HuH-7 (cell line): ENCODE measurements around the gene LLGL2.
A peak's percentile ranks its signal among the peaks of the same experiment; 100 is the strongest.
"Not testable (repeated sequence)": the region's sequence is repeated elsewhere in the genome, so short reads cannot be mapped to it uniquely, and the experiment has no call there.

Source experiments
- DNase-seq: peaks from one replicate; pipeline ENCODE4 v3.0.0; 2011; ENCODE audit warnings: low spot score

The LLGL2 gene

DNA sequence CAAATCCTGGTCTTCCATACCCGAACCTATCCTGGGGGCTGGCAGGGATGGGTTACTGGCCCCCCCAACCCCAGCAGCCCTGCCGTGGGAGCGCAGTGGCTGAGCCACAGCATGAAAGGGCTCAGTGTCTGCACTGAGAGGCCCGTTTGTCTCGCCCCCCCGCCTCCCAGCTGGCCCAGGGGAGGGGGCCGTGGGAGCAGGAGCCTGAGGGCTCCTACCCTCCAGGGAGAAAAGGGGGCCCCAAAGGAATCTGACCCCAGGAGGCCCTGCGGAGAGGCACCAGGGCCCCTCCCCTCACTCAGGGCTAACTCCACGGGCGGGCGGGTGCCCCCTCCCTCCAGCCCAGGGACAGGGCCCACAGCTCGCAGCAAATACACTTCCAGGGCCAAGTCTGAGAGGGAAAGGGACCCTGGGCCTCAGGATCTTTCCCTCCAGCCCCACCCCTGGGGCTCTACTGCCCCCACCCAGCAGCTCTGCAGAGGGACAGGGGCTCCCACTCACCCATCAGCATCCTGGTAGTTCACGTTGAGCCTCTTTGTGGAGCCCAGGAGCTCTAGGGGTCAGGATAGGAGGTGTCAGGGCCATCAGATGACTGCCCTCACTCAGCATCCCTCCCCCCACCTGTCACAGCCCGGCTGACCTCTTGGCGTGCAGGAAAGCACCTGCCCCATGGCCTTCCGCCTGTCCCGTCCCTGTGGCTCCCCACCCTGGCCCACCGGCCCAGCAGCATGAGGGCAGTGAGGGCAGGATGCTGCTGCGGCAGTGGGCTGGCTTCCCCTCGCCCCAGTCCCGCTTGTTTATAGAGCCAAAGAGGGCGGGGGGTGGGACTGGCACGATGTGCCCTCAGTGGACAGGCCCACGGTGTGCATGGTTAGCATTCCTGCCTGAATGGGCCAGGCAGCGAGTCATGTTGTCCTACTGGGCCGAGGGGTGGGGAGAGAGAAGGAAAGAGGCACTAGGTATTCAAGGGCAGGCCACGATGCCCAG, 17.5 kb upstream of the LLGL2 start:
- DNase-seq: no peak

DNA sequence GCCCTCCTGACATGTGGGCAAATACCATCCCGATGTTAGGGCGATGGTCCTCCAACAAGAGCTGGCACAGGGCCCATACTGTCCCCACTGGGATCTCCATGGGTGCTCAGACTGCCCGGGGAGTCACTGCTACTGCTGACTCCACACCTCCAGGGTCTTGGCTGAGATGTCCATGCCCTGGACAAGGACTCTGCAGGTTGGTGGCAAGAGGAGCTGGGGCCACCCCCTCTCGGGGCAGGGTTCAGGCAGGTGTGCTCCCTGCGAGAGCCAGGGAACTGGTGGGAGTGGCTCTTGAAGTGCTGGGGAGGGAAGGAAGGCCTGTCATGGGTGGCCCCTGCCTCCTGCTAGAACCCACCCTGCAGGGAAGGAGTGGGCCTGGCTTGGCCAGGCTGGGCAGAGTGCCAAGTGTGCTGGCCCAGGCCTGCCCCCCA, 16.6 kb upstream of the LLGL2 start:
- no peak for DNase-seq

DNA sequence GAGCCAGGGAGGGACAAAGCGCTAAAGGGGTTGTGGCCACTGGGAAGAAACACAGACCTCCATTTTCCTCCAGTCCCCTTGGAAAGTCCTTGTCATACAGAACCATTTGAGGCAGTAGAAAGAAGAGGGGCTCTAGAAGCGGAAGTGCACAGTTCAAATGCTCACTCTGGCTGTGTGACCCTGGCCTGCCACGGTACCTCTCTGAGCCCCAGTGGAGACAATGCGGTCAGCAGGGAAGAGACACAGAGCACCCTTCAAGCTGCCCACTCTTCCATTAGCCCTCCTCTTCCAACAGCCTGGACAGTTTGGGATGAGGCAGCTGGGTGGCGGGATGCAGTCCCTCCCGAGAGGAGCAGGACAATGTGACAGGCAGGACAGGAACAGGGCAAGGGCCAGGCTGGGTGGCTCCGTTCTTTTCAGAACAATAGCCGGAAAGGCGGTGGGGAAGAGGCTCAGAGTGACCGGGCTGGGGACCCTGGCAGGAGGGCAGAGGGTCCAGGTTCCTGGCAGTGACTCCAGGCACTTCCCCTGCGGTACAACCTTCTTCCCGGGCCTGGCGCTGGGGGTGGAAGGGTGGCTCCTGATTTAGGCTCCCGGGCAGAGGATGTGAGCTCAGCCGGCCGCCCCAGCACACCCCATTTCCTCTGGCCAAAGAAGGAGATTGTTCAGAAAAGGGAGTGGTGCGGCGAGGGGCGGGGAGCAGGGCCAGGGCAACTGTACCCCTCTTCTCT, 15.8 kb upstream of the LLGL2 start:
- DNase-seq: no peak

DNA sequence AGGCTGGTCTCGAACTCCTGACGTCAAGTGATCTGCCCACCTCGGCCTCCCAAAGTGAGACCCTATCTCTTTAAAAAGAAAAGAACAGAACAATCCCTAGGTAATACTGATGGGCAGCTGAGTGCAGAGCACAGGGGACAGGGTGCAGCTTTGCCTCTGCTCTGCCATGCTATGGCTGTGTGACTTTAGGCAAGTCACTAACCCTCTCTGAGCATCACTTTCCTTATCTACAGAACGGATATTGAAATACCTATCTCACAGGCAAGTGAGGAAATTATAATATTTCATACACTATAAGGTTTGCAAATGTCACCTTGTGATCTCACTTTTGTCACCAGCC, 14.3 kb upstream of the LLGL2 start:
- no peak for DNase-seq

DNA sequence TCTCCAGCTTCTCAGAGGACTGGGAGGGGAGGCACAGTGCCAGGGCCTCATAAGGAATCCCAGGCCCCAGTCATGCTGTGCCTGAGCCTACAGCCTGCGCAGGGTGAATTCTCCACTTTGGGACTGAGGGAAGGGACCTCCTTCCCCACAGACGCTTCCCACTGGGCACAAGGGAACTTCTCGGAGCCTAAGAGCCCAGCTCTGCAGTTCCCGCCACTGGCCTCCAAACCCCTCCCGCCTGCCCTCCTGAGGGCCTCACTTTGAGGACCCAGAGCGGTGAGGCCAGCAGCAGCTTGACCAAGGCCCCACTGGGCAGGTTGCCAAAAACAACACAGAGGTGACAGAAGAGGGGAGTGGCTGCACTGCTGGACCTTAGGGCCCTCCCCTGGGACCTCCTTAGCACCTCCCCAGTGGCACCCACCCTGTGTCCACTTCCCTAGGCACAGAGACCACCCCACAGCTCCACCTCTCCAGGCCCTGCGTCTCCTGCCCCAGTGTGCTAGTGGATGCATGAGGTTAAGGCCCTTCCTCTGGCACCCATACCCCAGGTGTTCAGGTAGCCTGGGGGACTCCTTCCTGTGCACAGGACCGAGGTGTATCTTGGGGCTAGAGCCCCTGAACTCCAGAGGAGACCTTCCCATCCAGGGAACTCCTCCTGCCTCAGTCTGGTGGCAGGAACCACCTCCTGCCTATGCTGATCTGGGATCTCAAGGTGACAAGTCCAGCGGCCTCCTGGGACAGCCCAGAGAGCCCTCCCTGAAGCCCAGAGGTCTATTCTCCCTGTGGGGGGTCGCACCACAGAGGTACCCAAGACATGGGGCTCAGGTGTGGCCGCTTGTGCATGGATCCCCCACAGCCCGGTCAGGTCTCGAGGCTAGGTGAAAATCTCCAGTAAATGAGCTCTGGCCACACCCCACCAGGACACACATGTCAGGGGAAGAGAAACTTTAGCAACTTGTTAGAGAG, 13.6 kb upstream of the LLGL2 start:
- DNase-seq: peak; percentile 90

DNA sequence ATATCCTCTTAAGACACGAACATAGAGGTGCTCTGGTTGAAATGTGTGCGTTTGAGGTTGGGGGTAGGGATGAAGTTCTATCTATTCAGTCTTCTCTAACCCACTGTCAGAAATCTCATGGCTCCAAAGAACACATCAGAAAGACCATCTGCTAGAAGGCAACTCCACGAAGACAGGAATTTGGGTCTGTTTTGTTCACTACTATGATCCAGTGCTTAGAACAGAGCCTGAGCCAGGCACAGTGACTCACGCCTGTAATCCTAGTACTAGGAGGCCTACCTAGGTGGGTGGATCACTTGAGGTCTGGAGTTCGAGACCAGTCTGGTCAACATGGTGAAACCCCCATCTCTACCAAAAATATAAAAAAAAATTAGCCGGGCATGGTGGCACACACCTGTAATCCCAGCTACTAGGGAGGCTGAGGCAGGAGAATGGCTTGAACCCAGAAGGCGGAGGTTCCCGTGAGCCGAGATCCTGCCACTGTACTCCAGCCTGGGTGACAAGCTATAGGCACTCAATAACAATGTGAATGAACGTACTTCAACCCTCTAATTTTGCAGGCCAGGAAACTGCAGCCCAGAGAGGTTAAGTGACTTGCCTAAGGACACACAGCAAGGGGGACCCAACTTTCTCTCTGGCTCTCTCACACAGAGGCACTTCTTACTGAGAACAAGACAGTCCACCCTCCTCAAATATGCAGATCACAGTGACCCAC, 12.4 kb upstream of the LLGL2 start:
- no peak for DNase-seq

DNA sequence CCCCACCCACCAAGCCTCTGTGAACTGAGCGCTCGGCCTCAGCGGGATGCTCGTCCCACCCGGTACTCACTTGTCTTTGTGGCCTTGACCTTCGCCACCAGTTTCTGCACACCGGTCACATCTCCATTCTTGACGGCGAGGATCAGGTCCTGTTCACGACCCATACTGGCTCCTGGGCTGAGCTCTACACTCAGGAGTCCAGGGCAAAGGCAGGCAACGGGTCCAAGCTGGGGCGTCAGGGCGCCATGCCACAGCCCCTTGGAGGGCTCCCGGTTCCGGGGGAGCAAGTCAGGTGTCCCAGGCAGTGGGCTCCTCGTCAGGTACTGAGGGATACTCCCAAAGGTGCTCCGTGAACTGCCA, 11.9 kb upstream of the LLGL2 start:
- no peak for DNase-seq

DNA sequence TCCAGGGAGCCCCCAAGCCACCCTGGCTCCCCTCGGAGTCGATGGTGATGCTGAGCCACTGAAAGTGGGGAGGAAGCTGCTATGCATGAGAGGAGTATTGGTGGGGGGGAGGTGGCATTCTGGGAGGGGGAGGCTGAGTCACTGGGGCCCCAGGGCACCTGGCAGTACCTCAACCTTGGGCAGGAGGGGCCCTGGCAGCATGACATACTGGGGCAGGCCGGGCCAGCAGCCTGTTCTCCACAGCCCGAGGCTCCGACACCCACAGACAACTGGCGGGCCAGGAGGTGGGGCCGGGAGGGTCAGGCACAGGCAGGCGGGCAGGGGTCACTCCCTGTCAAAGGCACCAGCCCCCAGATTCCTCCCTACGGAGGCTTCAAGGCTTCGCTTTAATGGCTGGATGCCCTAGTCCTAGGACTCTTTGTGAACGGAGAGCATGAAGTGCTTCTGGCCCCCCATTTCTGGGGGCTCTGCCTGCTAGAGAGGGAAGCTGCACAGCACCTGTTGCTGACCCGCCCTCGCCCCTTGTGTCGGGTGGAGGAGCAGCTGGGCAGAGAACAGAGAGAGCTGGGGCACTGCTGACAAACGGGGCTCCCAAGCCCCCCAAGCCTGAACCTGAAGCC, 11.1 kb upstream of the LLGL2 start:
- no peak for DNase-seq

DNA sequence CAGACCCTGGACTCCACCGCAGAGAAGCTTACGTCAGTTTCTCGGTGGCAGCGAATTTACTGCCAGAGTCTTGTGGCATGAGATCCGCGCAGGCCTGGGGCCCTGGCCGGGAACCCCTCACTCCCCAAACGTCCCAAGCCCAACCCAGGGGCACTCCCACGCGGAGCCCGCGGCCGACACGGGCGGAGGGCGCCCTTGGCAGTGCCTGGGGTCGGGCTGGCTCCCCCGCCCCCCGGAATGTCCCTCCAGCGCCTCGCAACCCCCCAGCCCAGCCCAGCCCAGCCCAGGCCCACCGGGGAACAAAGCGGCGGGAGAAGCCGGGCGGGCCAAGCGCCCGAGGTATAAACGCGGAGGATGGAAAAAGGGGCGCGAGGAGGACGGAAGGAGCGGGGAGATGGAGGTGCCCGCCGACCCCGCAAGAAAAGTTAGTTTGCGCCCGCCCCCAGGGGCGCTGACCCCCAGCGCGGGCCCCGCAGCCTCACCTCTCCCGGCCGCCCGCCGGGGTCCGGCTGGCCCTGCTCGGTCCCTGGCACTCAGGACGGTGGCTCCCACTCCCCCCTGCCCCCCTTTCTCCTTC, 10.5 kb upstream of the LLGL2 start:
- no peak for DNase-seq

DNA sequence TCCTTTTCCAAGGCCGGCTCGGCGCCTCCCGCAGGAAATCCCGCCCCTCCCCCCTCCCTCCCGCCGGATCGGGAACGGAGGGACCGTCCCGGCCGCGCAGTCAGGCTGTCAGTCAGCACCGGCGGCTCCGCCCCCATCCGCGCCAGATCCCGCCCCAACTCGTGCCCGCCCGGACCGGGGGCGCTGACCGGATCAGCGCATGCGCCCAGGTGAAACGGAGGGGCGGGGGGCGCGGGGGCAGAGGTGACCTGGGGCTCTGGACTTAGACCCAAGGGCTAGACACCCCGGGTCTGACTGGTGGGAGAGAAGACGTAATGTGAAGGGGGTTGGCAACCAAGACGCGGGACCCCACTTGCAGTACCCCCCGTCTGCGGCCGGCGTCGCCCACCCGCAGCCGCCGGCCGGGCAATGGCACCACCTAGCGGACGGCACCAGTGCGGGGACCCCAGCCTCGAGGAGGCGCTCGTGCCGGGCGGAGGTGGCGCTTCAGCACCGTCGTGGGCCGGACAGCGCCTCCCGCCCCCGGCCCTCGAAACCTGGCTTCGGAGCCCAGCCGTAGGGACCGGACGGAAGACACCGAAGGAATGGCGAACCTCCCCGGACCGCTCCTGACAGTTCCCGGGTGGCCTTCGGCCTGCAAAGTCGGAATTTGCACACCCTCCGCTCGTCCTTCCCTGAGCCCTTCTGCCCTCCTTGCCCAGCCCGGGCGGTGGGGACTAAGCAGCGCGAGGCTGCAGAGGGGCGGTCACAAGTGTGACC, 9.8 kb upstream of the LLGL2 start, which contains the start of gene CASKIN2:
TSS of gene CASKIN2 (minus strand) at position 42 of the 759 bp plus-strand sequence. CDS start 1,733 bp downstream, outside the sequence.
- peak; percentile 100 for DNase-seq

DNA sequence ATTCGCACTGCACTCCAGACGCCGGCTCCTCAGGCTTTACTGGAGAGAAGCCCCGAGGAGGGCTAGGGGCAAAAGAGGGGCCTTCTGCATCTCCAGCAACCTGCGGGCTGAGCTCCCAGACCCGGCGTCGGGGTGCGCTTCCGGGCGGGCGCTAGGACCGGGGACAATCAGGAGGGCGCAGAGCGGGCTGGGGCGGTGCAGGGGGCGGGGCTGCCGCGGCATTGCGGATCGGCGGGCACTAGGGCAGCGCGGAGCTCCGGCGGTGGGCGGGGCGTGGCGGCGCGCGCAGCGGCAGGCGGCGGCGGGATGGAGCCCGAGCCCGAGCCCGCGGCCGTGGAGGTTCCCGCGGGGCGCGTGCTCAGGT, 9.3 kb upstream of the LLGL2 start, which contains the start of gene TSEN54:
TSS of gene TSEN54 (plus strand) at position 274 of the 364 bp plus-strand sequence. CDS start at position 307, 33 bp downstream.
- peak; percentile 97 for DNase-seq

DNA sequence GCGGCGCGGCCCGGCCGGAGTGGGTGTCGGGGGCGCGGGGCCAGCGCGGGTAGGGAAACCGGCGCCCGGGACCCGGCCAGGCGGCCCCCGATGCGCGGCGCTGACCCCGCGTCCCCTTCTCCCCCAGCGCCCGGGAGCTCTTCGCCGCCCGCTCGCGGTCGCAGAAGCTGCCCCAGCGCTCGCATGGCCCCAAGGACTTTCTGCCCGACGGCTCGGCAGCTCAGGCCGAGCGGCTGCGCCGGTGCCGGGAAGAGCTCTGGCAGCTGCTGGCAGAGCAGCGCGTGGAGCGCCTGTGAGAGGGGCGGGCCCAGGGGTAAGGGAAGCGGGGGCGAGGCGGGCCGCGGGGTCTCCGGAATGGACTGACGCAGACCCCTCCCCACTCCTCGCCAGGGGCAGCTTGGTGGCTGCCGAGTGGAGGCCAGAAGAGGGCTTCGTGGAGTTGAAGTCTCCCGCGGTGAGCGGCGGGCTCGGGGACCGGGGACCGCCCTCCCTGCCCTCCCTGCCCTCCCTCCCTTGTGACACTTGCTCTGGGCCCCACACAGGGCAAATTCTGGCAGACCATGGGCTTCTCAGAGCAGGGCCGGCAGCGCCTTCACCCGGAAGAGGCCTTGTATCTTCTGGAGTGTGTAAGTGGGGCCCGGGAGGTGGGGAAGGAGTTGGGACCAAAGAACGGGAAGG, 8.7 kb upstream of the LLGL2 start:
- no peak for DNase-seq

DNA sequence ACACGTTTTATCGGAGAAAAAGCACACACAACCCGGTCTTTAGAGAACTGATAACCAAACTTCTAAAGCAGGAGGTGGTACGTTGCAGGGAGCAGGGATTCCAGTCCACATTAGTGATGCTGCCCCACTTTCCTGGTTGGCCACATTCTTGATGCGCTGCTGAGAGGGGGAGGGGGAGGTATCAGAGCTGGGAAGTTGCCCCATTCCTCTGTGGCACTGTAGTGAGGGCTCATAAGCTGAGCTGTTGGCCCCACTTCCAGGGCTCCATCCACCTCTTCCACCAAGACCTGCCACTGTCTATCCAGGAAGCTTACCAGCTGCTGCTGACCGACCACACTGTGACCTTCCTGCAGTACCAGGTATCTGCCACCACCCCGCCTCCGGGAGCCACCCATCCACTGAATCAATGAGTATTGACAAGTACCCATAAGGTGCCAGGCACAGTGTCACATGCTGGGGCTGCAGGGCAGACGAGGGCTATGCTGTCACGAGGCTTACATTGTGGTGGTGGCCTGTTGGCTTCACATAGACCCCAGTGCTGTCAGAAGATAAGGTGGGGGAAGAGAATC, 8.1 kb upstream of the LLGL2 start:
- peak; percentile 79 for DNase-seq

DNA sequence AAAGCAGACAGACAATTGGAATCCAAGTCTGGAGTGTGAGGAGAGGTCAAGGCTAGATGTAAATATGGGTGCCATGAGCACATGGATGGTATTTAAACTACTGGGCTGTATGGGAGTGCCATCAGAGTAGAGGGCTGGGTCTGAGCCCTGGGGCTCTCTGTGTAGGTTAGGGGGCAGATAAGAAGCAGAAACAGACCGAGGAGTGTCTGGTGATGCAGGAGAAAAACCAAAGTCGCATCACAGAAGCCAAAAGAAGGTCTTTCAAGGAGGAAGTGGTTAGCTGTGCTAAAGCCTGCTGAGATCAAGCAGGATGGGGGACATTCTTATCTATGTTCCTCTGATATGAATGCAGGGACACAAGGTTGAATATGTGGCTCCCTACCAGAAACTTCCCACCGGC, 7.3 kb upstream of the LLGL2 start:
- DNase-seq: no peak

DNA sequence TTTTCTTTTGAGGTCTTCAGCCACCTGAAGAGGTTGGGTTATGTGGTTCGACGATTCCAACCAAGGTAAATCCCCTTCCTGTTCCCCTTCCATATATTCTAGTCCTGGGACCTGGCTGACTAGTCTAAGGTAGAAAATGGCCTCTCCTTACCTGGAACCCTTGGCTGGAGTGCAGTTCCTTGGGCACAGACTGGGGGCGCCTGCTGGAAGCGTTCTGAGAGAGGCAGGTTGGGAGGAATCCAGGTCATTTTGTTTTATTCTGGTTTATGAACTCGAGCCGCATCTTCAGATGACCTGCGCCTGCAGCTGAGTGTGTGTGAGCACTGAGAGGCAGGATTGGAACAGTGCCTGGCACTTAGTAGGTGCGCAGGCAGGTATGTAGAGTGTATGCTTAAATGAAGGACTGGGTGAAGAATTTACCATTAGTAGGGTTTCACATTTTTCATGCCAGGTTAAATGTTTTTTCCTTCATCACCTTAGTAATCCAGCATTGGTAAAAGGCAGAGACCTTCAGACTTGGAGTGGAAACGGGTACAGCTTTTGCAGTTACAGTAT, 6.4 kb upstream of the LLGL2 start:
- no peak for DNase-seq

DNA sequence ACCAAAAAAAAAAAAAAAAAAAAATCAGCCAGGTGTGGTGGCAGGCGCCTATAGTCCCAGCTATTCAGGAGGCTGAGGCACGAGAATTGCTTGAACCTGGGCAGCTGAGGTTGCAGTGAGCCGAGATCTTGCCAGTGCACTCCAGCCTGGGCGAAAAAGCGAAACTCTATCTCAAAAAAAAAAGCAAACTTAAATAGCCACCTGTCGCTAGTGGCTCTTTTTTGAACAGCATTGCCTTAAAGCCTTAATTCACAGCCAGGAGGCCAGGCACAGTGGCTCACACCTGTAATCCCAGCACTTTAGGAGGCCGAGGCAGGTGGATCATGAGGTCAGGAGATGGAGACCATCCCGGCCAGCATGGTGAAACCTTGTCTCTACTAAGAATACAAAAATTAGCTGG, 5.1 kb upstream of the LLGL2 start:
- not testable (repeated sequence) for DNase-seq

DNA sequence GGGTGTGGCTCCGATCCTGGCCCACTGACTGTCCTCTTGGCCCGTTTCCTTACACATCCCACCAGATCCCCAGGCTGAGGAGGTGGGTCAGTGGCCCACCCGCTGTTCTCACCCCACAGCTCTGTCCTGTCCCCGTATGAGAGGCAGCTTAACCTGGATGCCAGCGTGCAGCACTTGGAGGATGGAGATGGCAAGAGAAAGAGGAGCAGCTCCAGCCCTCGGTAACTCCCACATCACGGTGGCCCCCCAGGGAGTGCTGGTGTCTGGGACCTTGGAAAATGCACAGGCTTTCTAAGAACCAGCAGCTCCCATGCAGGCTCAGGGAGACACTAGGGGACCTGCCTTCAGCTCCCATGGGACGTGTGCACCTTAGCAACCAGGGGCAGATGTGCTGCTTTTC, 4.2 kb upstream of the LLGL2 start:
- DNase-seq: no peak

DNA sequence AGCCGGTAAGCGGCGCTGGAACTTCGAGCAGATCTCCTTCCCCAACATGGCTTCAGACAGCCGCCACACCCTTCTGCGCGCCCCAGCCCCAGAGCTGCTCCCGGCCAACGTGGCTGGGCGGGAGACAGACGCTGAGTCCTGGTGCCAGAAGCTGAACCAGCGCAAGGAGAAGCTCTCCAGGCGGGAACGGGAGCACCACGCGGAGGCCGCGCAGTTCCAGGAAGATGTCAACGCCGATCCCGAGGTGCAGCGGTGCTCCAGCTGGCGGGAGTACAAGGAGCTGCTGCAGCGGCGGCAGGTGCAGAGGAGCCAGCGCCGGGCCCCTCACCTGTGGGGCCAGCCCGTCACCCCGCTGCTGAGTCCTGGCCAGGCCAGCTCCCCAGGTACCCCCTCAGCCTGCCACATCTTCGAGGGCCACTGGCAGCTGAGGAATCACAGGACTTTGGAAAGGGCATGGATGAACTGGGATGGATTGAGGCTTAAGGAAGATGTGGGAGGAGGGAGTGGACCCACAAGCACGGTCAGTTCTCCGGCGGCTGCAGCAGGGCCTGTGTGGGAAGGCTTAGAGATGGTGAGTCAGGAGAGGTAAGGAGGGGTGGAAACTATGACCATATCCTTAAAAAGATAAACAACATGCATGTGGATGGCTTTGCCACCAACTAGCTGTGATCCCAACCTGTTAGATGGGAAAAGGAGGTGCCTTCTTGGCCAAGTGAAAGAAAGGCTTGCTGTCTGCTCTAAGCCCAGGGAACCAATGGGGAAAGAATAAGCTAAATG, 3.4 kb upstream of the LLGL2 start:
- no peak for DNase-seq
